HCT116 (cell line): ENCODE data around the gene HMGB4. TPM values are rescaled to one million over a fixed set of nuclear protein-coding genes. Genes with fewer than 3 reads are reported as not detected.

Experiments used
- ATAC-seq: fragments of 200-7000 bp; cut with Tn5 transposase; 2 replicates; pipeline ENCODE4 v1.9.1; 2020; ENCODE audit warnings: mild to moderate bottlenecking, moderate library complexity
- BruUV-seq: library from RNA; stranded (reverse); fragments of 400-500 nt; replicated peaks from 2 replicates; lab custom pipeline; 2021; lab: Mats Ljungman, UMichigan
- CTCF ChIA-PET: fragments of 300-600 bp; sonication (Branson Sonifier 250); formaldehyde crosslinking; loops from one replicate; lab custom pipeline; 2021; ENCODE audit warnings: antibody characterized with exemption; lab: Charles Lee
- POLR2A ChIA-PET: fragments of 300-600, 350-600 bp; sonication (Branson Sonifier 250); formaldehyde crosslinking; loops from one replicate; lab custom pipeline; 2021; ENCODE audit warnings: antibody characterized with exemption; lab: Charles Lee
- RAD21 ChIA-PET, 2 experiments: fragments of 300-600 bp; sonication (Branson Sonifier 250); formaldehyde crosslinking; loops; one replicate each; lab custom pipeline; 2023; ENCODE audit warnings: low total read pairs in 2 of 2; ENCODE audit not compliant: uncharacterized antibody in 2 of 2, unreplicated experiment in 2 of 2, low non-redundant PET in 1 of 2; lab: Charles Lee
- DNase-seq: peaks from one replicate; pipeline ENCODE4 v3.0.0-alpha.2; 2010; ENCODE audit warnings: low read depth, low spot score
- H2AFZ ChIP-seq: fragments of 200-600 bp; shearing (Covaris generic), sonication (generic); 2 replicates; pipeline ENCODE4 v1.6.1; 2017; ENCODE audit warnings: low read depth, mixed run types, mixed read lengths, antibody characterized with exemption, low read length; ENCODE audit not compliant: poor library complexity, severe bottlenecking
- H3K27ac ChIP-seq: 2 replicates; pipeline ENCODE4 v1.5.1; 2012; ENCODE audit warnings: low read depth, low read length
- H3K27me3 ChIP-seq: fragments of 200-600 bp; sonication (generic); 2 replicates; pipeline ENCODE4 v1.6.1; 2016; ENCODE audit warnings: mixed run types, low read length, mixed read lengths; ENCODE audit not compliant: insufficient read depth
- H3K36me3 ChIP-seq, 2 experiments: fragments of 200-500 bp in 1 of 2; fragments of 200-600 bp in 1 of 2; sonication (Bioruptor generic) in 1 of 2; sonication (generic) in 1 of 2; 2 replicates each; pipeline versions ENCODE4 v1.5.1 to v1.6.1; 2014 to 2016; ENCODE audit warnings: low read length in 2 of 2, inconsistent platforms in 1 of 2, mixed read lengths in 1 of 2, mixed run types in 1 of 2; ENCODE audit not compliant: insufficient read depth in 2 of 2, control insufficient read depth in 1 of 2
- H3K4me1 ChIP-seq, 2 experiments: fragments of 200-600 bp in 1 of 2; sonication (generic) in 1 of 2; 2 replicates each; pipeline versions ENCODE4 v1.5.1 to v1.6.1; 2012 to 2017; ENCODE audit warnings: low read length in 2 of 2, inconsistent platforms in 1 of 2, mild to moderate bottlenecking in 1 of 2, mixed read lengths in 1 of 2, mixed run types in 1 of 2, moderate library complexity in 1 of 2; ENCODE audit not compliant: insufficient read depth in 2 of 2, control insufficient read depth in 1 of 2
- H3K4me2 ChIP-seq: fragments of 200-600 bp; sonication (generic); 2 replicates; pipeline ENCODE4 v1.6.1; 2017; ENCODE audit warnings: mixed run types, low read length, mixed read lengths
- H3K4me3 ChIP-seq, 2 experiments: fragments of 200-600 bp in 1 of 2; sonication (generic) in 1 of 2; replicated peaks in 1 of 2; 2 replicates each; pipeline ENCODE4 v1.5.1; 2011 to 2016; ENCODE audit warnings: low read length in 2 of 2, control low read depth in 1 of 2, low read depth in 1 of 2, mild to moderate bottlenecking in 1 of 2, mixed read lengths in 1 of 2, mixed run types in 1 of 2
- H3K79me2 ChIP-seq: fragments of 200-600 bp; sonication (generic); 2 replicates; pipeline ENCODE4 v1.6.1; 2017; ENCODE audit warnings: mild to moderate bottlenecking, mixed run types, low read length, moderate library complexity, mixed read lengths; ENCODE audit not compliant: insufficient read depth
- H3K9ac ChIP-seq: fragments of 200-600 bp; sonication (generic); 2 replicates; pipeline ENCODE4 v1.6.1; 2016; ENCODE audit warnings: low read length, mixed read lengths
- H3K9me2 ChIP-seq: fragments of 200-600 bp; sonication (generic), shearing (Covaris generic); 2 replicates; pipeline ENCODE4 v1.6.1; 2017; ENCODE audit warnings: mixed run types, mild to moderate bottlenecking, moderate library complexity; ENCODE audit not compliant: insufficient read depth
- H3K9me3 ChIP-seq, 2 experiments: fragments of 200-500 bp in 1 of 2; fragments of 200-600 bp in 1 of 2; sonication (Bioruptor generic) in 1 of 2; sonication (generic) in 1 of 2; 2 replicates each; pipeline ENCODE4 v1.6.1; 2014 to 2017; ENCODE audit warnings: low read length in 2 of 2, mixed read lengths in 2 of 2, inconsistent platforms in 1 of 2, low read depth in 1 of 2, mild to moderate bottlenecking in 1 of 2, mixed run types in 1 of 2, moderate library complexity in 1 of 2; ENCODE audit not compliant: control insufficient read depth in 1 of 2, insufficient read depth in 1 of 2
- H4K20me1 ChIP-seq: fragments of 200-600 bp; sonication (generic), shearing (Covaris generic); 2 replicates; pipeline ENCODE4 v1.6.1; 2017; ENCODE audit warnings: mixed run types, mild to moderate bottlenecking, moderate library complexity; ENCODE audit not compliant: insufficient read depth
- ATF3 ChIP-seq: IDR thresholded peaks from 2 replicates; pipeline ENCODE4 v1.6.1; 2012
- CBX3 ChIP-seq: IDR thresholded peaks from 2 replicates; pipeline ENCODE4 v1.6.1; 2012; ENCODE audit warnings: low read depth
- CTCF ChIP-seq, 3 experiments: fragments of 200-600 bp in 1 of 3; sonication (generic) in 1 of 3; IDR thresholded peaks in 2 of 3; conservative IDR thresholded peaks in 1 of 3; 2 replicates each; pipeline ENCODE4 v1.5.1; 2012 to 2017; ENCODE audit warnings: low read depth in 2 of 3, low read length in 2 of 3, antibody characterized with exemption in 1 of 3, borderline replicate concordance in 1 of 3, control low read depth in 1 of 3, mild to moderate bottlenecking in 1 of 3, mixed read lengths in 1 of 3, mixed run types in 1 of 3, moderate library complexity in 1 of 3; ENCODE audit not compliant: insufficient read depth in 1 of 3
- EGR1 ChIP-seq: IDR thresholded peaks from 2 replicates; pipeline ENCODE4 v1.6.1; 2012; ENCODE audit warnings: low read depth
- ELF1 ChIP-seq: IDR thresholded peaks from 2 replicates; pipeline ENCODE4 v1.6.1; 2012; ENCODE audit warnings: low read depth, borderline replicate concordance
- EZH2 ChIP-seq: fragments of 200-600 bp; sonication (generic); IDR thresholded peaks from 2 replicates; pipeline ENCODE4 v1.6.1; 2017; ENCODE audit warnings: antibody characterized with exemption, mixed run types
- EZH2phosphoT487 ChIP-seq: fragments of 200-600 bp; IDR thresholded peaks from 2 replicates; pipeline ENCODE4 v1.6.1; 2018; ENCODE audit warnings: antibody characterized with exemption, borderline replicate concordance
- POLR2A ChIP-seq: IDR thresholded peaks from 2 replicates; pipeline ENCODE4 v1.7.0; 2011; ENCODE audit warnings: borderline replicate concordance; ENCODE audit not compliant: insufficient read depth, insufficient read length; ENCODE audit errors: extremely low read depth
- POLR2AphosphoS5 ChIP-seq: IDR thresholded peaks from 2 replicates; pipeline ENCODE4 v1.6.1; 2011; ENCODE audit warnings: mild to moderate bottlenecking, low read depth, low read length, moderate library complexity
- RAD21 ChIP-seq: IDR thresholded peaks from 2 replicates; pipeline ENCODE4 v1.6.1; 2012; ENCODE audit warnings: low read depth, mild to moderate bottlenecking
- REST ChIP-seq: IDR thresholded peaks from 2 replicates; pipeline ENCODE4 v1.6.1; 2012; ENCODE audit warnings: low read depth
- SIN3A ChIP-seq: IDR thresholded peaks from 2 replicates; pipeline ENCODE4 v1.6.1; 2012; ENCODE audit warnings: low read depth
- SP1 ChIP-seq: IDR thresholded peaks from 2 replicates; pipeline ENCODE4 v1.6.1; 2012; ENCODE audit warnings: low read depth
- SRF ChIP-seq: IDR thresholded peaks from 2 replicates; pipeline ENCODE4 v1.6.1; 2012; ENCODE audit warnings: low read depth
- TCF7L2 ChIP-seq: IDR thresholded peaks from 2 replicates; pipeline ENCODE4 v1.7.0; 2011; ENCODE audit warnings: borderline replicate concordance, inconsistent platforms; ENCODE audit not compliant: insufficient read depth, insufficient read length; ENCODE audit errors: extremely low read depth
- YY1 ChIP-seq: IDR thresholded peaks from 2 replicates; pipeline ENCODE4 v1.6.1; 2011; ENCODE audit warnings: low read length, low read depth, moderate library complexity, mild to moderate bottlenecking; ENCODE audit not compliant: insufficient replicate concordance; ENCODE audit errors: extremely low read depth
- ZBTB33 ChIP-seq: IDR thresholded peaks from 2 replicates; pipeline ENCODE4 v1.6.1; 2011; ENCODE audit warnings: mild to moderate bottlenecking, low read length, moderate library complexity; ENCODE audit not compliant: insufficient replicate concordance; ENCODE audit errors: extremely low read depth
- ZFX ChIP-seq: fragments of 450-650 bp; IDR thresholded peaks from 2 replicates; pipeline ENCODE4 v1.6.1; 2017
- intact Hi-C: fragments of 100-400 bp; cut with micrococcal nuclease; formaldehyde crosslinking; loops from 2 replicates; pipeline ENCODE4 v1.10.0; 2022
- total RNA-seq: library from RNA; stranded (reverse); gene quantifications from one replicate; pipeline ENCODE4 v1.2.1, GENCODE V29; 2021; ENCODE audit not compliant: unreplicated experiment
- TF ChIP-seq, protein P1 (sequence below): IDR thresholded peaks from 2 replicates; pipeline ENCODE4 v1.6.1; 2012

Gene HMGB4
- total RNA-seq, 1 experiment from 2014 or later = not detected

DNA sequence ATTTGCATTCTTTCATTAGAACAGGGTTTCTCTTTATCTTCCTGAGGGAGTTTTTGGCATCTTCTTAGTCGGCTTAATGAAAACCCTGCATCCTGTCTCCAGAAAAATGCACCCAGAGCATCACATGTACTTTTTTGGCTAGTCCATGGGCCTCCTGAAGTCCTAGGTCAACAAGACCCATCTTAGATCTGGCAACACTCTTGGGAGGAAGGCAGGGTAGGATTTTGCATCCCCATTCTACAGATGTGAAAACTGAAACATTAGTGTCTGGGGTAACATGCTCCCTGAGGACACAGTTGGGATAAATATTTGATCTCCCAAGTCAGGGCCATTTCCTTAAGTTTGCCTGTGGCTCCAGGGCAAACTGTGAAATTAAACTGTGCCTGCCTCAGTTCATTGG is 40.0 kb upstream of the HMGB4 start:
- H3K4me2 ChIP-seq = no peak overlapping the region
- BruUV-seq = no TSS peak
- H3K9ac ChIP-seq = no peak overlapping the region
- DNase-seq (no peak), ATAC-seq (no peak)
- TF ChIP-seq RAD21 (no peak), CBX3 (no peak), TCF7L2 (no peak), ZFX (no peak), EZH2phosphoT487 (no peak), SIN3A (no peak), SRF (no peak), CTCF (IDR thresholded peaks at IDR 0.05 in 2 of 3, conservative IDR thresholded peaks at IDR 0.05 in 1 of 3; ENCODE audit: borderline replicate concordance in 1 of 3, insufficient read depth in 1 of 3, low read depth in 2 of 3, low read length in 2 of 3) (no peak), ELF1 (no peak), SP1 (no peak), POLR2A (no peak), POLR2AphosphoS5 (no peak), ZBTB33 (no peak), REST (no peak), EGR1 (no peak), YY1 (no peak), ATF3 (no peak), EZH2 (no peak)
- TF ChIP-seq, protein P1, sequence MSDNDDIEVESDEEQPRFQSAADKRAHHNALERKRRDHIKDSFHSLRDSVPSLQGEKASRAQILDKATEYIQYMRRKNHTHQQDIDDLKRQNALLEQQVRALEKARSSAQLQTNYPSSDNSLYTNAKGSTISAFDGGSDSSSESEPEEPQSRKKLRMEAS = no peak
- no peaks in the 10 kb centered on the region for H3K4me1 ChIP-seq
- ChIA-PET RAD21 (no interaction called here), CTCF (no interaction called here), POLR2A (no interaction called here)
- H3K4me3 ChIP-seq = no peak overlapping the region
- no peak overlapping the region for H2AFZ ChIP-seq
- H3K27ac ChIP-seq = no peak overlapping the region
- no peaks in the 10 kb centered on the region for H3K36me3 ChIP-seq
- no peaks in the 10 kb centered on the region for H3K9me2 ChIP-seq
- H3K27me3 ChIP-seq = peaks cover 33% of the 10 kb centered on the region
- H3K9me3 ChIP-seq = no peaks in the 10 kb centered on the region
- intact Hi-C loops = no loop called here
- H3K79me2 ChIP-seq = no peaks in the 10 kb centered on the region
- H4K20me1 ChIP-seq = no peaks in the 10 kb centered on the region
